ENCODE results near the gene GPR149. TPM values are rescaled to one million over a fixed set of nuclear protein-coding genes. Genes with fewer than 3 reads are reported as not detected.

Gene GPR149
- total and polyA plus RNA-seq, 2 of the 8 experiments (the other 6 are each of a cell fraction or from before 2014, with no cell fraction given): not detected

DNA sequence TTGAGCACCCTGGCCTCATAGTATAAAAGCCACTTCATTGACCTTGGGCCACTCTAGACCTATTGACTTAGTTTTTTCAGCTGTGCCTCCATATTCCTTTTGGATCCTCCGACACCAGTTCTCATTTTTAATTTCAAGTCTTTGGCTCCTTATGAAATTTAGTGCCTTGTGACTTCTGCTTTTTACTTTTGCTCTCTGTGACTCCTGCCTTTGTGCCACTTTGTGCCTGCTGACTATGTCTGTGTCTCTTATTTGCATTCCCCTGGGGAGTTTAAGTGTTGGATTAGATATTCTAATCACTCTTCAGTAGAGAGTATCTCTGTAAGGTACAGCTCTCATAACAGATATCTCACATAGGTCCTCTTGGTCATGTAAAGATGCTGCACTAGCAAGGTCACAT lies 39.6 kb upstream of the GPR149 start:
- no peak overlapping the region for H3K56ac ChIP-seq (replicated peaks; ENCODE audit: insufficient read length, low read depth, low read length)
- no peaks in the 10 kb centered on the region for H3K79me1 ChIP-seq (ENCODE audit: low read depth, low read length)
- no peaks in the 10 kb centered on the region for H3K79me2 ChIP-seq (ENCODE audit: control insufficient read depth in 1 of 2, insufficient read depth in 2 of 2, low read length in 2 of 2)
- H3K4ac ChIP-seq (replicated peaks; ENCODE audit: insufficient read length, low read depth, low read length): no peak overlapping the region
- H3K14ac ChIP-seq (ENCODE audit: insufficient read length): no peak overlapping the region
- WGBS, 2 experiments (ENCODE audit: extremely low coverage in 1 of 2, insufficient coverage in 1 of 2, insufficient read length in 1 of 2, insufficient replicate concordance in 2 of 2, low coverage in 1 of 2, low lambda C conversion rate in 2 of 2, missing lambda C conversion rate in 1 of 2): 88% methylated on average over 1 of the region's 1 CpG; no CpG with 5 or more reads in 1 of the 2 experiments
- H2BK20ac ChIP-seq (ENCODE audit: low read length): no peak overlapping the region
- DNase-seq (ENCODE audit: low read depth in 1 of 2, low spot score in 2 of 2): no peak
- no peak overlapping the region for H2BK120ac ChIP-seq (replicated peaks; ENCODE audit: low read depth, low read length)
- no peak overlapping the region for H2BK12ac ChIP-seq (ENCODE audit: low read depth, low read length)
- POLR2A ChIA-PET (ENCODE audit: partially characterized antibody): no interaction called here
- no peak overlapping the region for H3K9ac ChIP-seq (replicated peaks in 1 of 4; ENCODE audit: extremely low read depth in 1 of 4, low read depth in 3 of 4, low read length in 3 of 4)
- H3K4me2 ChIP-seq (ENCODE audit: insufficient read depth in 1 of 2, low read depth in 2 of 2, low read length in 2 of 2): no peak overlapping the region
- no peaks in the 10 kb centered on the region for H3K36me3 ChIP-seq (ENCODE audit: control insufficient read depth in 2 of 4, insufficient read depth in 4 of 4, low read length in 3 of 4)
- H4K20me1 ChIP-seq (replicated peaks in 1 of 2; ENCODE audit: control insufficient read depth in 1 of 2, insufficient read depth in 2 of 2, low read length in 2 of 2): no peaks in the 10 kb centered on the region
- no peaks in the 10 kb centered on the region for H3K23me2 ChIP-seq (ENCODE audit: low read depth, low read length)
- no peak overlapping the region for H4K5ac ChIP-seq (ENCODE audit: insufficient read length, low read depth, low read length)
- no peak overlapping the region for H2AK5ac ChIP-seq (ENCODE audit: low read depth, low read length)
- H3K27ac ChIP-seq (ENCODE audit: low read depth, low read length): no peak overlapping the region
- no peak overlapping the region for H3K4me3 ChIP-seq (ENCODE audit: extremely low read depth in 1 of 4, insufficient read depth in 2 of 4, low read depth in 3 of 4, low read length in 4 of 4)
- no peak overlapping the region for H3K23ac ChIP-seq (ENCODE audit: insufficient read length)
- no peak overlapping the region for H2BK5ac ChIP-seq (ENCODE audit: low read depth, low read length)
- H4K91ac ChIP-seq (replicated peaks; ENCODE audit: insufficient read length, low read length): no peak overlapping the region
- no peaks in the 10 kb centered on the region for H3K27me3 ChIP-seq (replicated peaks in 1 of 4; ENCODE audit: control insufficient read depth in 3 of 4, extremely low read depth in 1 of 4, insufficient read depth in 3 of 4, low read length in 3 of 4)
- H3K9me3 ChIP-seq (ENCODE audit: insufficient read depth in 2 of 2, low read depth in 1 of 2, low read length in 1 of 2): no peaks in the 10 kb centered on the region; a peak in 1 of 4 replicates
- H4K8ac ChIP-seq (ENCODE audit: extremely low read depth, insufficient read depth, low read length): no peak overlapping the region
- FAIRE-seq: no peak
- H2BK15ac ChIP-seq (ENCODE audit: low read length): no peak overlapping the region
- CTCF ChIA-PET (ENCODE audit: partially characterized antibody): no interaction called here
- H2AFZ ChIP-seq (ENCODE audit: low read length): 0 out of 2 replicates have a peak overlapping the region, but pooled peaks have one; percentile 49
- H3K4me1 ChIP-seq (replicated peaks in 1 of 4; ENCODE audit: control insufficient read depth in 3 of 4, insufficient read depth in 4 of 4, low read length in 3 of 4): peaks cover 0 to 3% (median under 1%) of the 10 kb centered on the region in 4 experiments; a peak in 1 of 7 replicates
- no peak for TF ChIP-seq SRF (IDR thresholded peaks at IDR 0.05; ENCODE audit: low read depth, low read length)
- TF ChIP-seq, protein P1, sequence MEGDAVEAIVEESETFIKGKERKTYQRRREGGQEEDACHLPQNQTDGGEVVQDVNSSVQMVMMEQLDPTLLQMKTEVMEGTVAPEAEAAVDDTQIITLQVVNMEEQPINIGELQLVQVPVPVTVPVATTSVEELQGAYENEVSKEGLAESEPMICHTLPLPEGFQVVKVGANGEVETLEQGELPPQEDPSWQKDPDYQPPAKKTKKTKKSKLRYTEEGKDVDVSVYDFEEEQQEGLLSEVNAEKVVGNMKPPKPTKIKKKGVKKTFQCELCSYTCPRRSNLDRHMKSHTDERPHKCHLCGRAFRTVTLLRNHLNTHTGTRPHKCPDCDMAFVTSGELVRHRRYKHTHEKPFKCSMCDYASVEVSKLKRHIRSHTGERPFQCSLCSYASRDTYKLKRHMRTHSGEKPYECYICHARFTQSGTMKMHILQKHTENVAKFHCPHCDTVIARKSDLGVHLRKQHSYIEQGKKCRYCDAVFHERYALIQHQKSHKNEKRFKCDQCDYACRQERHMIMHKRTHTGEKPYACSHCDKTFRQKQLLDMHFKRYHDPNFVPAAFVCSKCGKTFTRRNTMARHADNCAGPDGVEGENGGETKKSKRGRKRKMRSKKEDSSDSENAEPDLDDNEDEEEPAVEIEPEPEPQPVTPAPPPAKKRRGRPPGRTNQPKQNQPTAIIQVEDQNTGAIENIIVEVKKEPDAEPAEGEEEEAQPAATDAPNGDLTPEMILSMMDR (IDR thresholded peaks at IDR 0.05; ENCODE audit: control extremely low read depth in 1 of 3, insufficient read depth in 1 of 3, low read depth in 1 of 3, low read length in 3 of 3): no peak
- no peak for TF ChIP-seq MAFK (IDR thresholded peaks at IDR 0.05; ENCODE audit: low read depth, low read length)
- no peak for TF ChIP-seq NRF1 (IDR thresholded peaks at IDR 0.05; ENCODE audit: low read depth, low read length)
- TF ChIP-seq SIRT6 (IDR thresholded peaks at IDR 0.05; ENCODE audit: low read length): no peak
- no peak overlapping the region for H3K18ac ChIP-seq (ENCODE audit: extremely low read depth, low read length)

Data from H1 (cell line).